Measurements from ENCODE around the gene BABAM2. TPM values are rescaled to one million over a fixed set of nuclear protein-coding genes. Genes with fewer than 3 reads are reported as not detected.

The BABAM2 gene
- total and polyA plus RNA-seq, 2 of the 4 experiments (the other 2 are of a cell fraction) = 20.9 to 23.1 TPM

DNA sequence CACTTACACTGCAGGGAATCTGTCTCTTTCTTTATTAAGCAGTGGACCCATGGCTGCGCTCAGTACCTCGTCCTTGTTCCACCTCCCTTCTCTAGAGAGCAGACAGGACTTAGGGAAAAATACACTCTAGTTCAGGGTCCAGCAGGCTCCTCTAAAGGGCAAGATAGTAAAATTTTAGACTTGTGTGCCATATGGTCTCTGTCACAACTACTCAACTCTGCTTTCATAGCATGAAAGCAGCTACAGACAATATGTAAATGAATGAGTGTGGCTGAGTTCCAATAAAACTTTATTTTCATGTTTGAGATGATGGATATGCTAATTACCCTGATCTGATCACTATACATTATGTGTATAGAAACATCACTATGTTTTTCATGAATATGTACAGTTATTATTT lies 163.1 kb downstream of the BABAM2 start:
- H3K4me2 ChIP-seq (ENCODE audit: low read depth, low read length) = no peak overlapping the region

More for the DNA sequence above, 163.1 kb downstream of the BABAM2 start:
- DNase-seq (no peak), ATAC-seq (ENCODE audit: low read depth) (peak; percentile 28; the same call in 1 of the 2 replicates)
- BruUV-seq (replicated peaks) = no TSS peak
- Histone ChIP-seq H2AK5ac (ENCODE audit: low read depth, low read length) (peak overlapping the region; percentile 37; the same call in 1 of the 2 replicates), H3K9me3 (ENCODE audit: control insufficient read depth, insufficient read depth, low read length) (no peaks in the 10 kb centered on the region), H3K36me3 (ENCODE audit: control insufficient read depth, insufficient read depth, low read length) (no peaks in the 10 kb centered on the region), H3K18ac (ENCODE audit: low read depth, low read length) (peak overlapping the region; percentile 66; the same call in 1 of the 2 replicates), H3K23ac (ENCODE audit: low read depth, low read length) (peak overlapping the region; percentile 17; the same call in 1 of the 2 replicates), H3K27ac (ENCODE audit: insufficient read depth, low read length) (no peak overlapping the region), H2AK9ac (replicated peaks; ENCODE audit: low read depth, low read length, poor library complexity) (no peak overlapping the region), H4K91ac (ENCODE audit: insufficient read depth, low read depth, low read length) (no peak overlapping the region), H2BK15ac (ENCODE audit: low read depth, low read length) (peak overlapping the region; percentile 33; the same call in 1 of the 3 replicates), H2BK20ac (ENCODE audit: low read depth, low read length) (peak overlapping the region; percentile 32; the same call in 1 of the 2 replicates), H4K5ac (ENCODE audit: low read depth, low read length) (peak overlapping the region; percentile 27), H3K4ac (ENCODE audit: low read depth, low read length) (peak overlapping the region; percentile 55), H3K56ac (ENCODE audit: extremely low read depth, insufficient read depth, low read length) (no peak overlapping the region), H3K9me1 (ENCODE audit: insufficient read depth, low read length) (no peaks in the 10 kb centered on the region), H2AFZ (replicated peaks; ENCODE audit: low read length, poor library complexity) (peak overlapping the region; percentile 24), H3K9ac (ENCODE audit: low read depth, low read length) (no peak overlapping the region), H4K20me1 (ENCODE audit: insufficient read depth, low read length) (no peaks in the 10 kb centered on the region), H3K79me1 (ENCODE audit: low read depth in 1 of 2, low read length in 2 of 2) (no peaks in the 10 kb centered on the region), H3K14ac (replicated peaks; ENCODE audit: low read depth, low read length) (0 out of 2 replicates have a peak overlapping the region, but pooled peaks have one; percentile 50), H2BK120ac (ENCODE audit: low read depth, low read length) (peak overlapping the region; percentile 44; the same call in 1 of the 2 replicates), H3K4me3 (ENCODE audit: insufficient read depth, low read depth, low read length) (no peak overlapping the region), H2BK5ac (ENCODE audit: low read depth, low read length, poor library complexity, severe bottlenecking) (no peak overlapping the region), H4K8ac (ENCODE audit: low read depth in 2 of 2, low read length in 2 of 2) (peak overlapping the region; percentile 20 to 27; a peak in 1 of 4 replicates), H3K4me1 (ENCODE audit: control insufficient read depth, insufficient read depth, low read length) (peaks cover 8% of the 10 kb centered on the region), H3K27me3 (ENCODE audit: control insufficient read depth, insufficient read depth, low read length) (no peaks in the 10 kb centered on the region)
- ChIA-PET CTCF (no interaction called here), POLR2A (ENCODE audit: unreplicated experiment) (no interaction called here)
- TF ChIP-seq NFE2L2 (IDR thresholded peaks at IDR 0.05; ENCODE audit: low read depth, low read length) = no peak
- no CpG with 5 or more reads among the region's 2 CpGs for WGBS, 2 experiments (ENCODE audit: extremely low coverage in 2 of 2, insufficient read length in 1 of 2)
- in situ Hi-C loops (cut with MboI; ENCODE audit: low sequenced_read_pairs) = no loop called here
- dilution Hi-C loops (cut with HindIII; ENCODE audit: low sequenced_read_pairs, unreplicated experiment) = no loop called here
- intact Hi-C loops (cut with micrococcal nuclease) = no loop called here
